Measurements from ENCODE around the gene JUN. TPM values are rescaled to one million over a fixed set of nuclear protein-coding genes. Genes with fewer than 3 reads are reported as not detected.

The JUN gene
- polyA plus RNA-seq, 3 donors, result 29.3 to 330 (median 31.3) TPM

DNA sequence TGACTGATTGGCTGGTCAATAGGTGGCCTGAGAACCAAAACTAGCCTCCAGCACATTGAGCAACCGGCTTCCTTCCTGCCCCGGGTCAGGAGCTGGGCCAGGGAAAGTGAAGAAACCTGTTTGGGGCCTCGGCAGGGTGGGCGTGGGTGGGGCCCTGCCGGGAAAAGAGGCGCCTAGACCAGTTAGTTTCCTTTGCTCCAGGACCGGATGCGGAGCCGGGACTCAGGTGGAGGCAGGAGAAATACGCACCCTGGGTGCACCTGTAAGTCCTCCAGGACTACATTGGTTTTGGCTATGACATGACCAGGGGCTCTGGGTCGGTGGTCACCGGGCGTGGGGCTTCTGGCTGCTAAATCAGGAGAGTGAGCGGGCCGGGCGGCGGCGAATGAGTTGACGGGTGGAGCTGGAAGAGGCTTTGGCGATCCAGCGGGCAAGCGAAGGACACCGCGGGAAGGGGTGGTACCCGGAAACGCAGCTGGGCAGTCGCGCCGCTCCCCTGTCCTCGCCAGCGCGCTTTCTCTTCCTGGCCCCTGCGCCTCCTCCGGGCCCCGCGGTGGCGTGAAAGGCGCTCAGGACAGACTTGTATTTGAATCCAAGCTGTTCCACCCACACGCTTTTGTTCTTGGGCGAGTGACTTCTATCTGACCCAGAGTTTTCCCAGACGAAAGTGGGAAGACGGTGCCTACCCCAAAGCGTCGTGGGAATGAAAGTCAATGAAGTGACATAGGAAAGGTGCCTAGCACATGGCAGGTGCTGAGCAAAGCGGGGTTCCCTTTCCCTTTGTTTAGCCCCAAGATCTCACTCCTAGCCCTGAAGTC lies 30.6 kb upstream of the JUN start:
- no peaks in the 10 kb centered on the region for H3K9me3 ChIP-seq (replicated peaks in 1 of 2; ENCODE audit: control insufficient read depth in 1 of 2, insufficient read depth in 1 of 2, low read length in 2 of 2)
- H3K4me3 Mint-ChIP-seq, result peak overlapping the region; percentile 89 to 95
- 79% methylated on average over 37 of the region's 45 CpGs for WGBS (ENCODE audit: insufficient coverage)
- intact Hi-C loops (cut with micrococcal nuclease), result loop anchor here in 1 of 2 donors (1.0 to 10.0 kb wide), 2 partner anchors 29 to 90 kb away; no protein-coding TSS in a partner anchor
- no peaks in the 10 kb centered on the region for H3K27me3 Mint-ChIP-seq (ENCODE audit: low read depth in 3 of 3)
- H3K4me1 Mint-ChIP-seq, result peaks cover 56% of the 10 kb centered on the region
- no peak for DNase-seq
- no peaks in the 10 kb centered on the region for H3K79me2 ChIP-seq (ENCODE audit: insufficient read depth, low read length)
- no peaks in the 10 kb centered on the region for H3K36me3 ChIP-seq (replicated peaks in 1 of 2; ENCODE audit: control insufficient read depth in 1 of 2, insufficient read depth in 2 of 2, low read length in 2 of 2)
- no peaks in the 10 kb centered on the region for H3K36me3 Mint-ChIP-seq
- peak overlapping the region; percentile 87 to 93 for H3K27ac ChIP-seq (ENCODE audit: low read depth in 1 of 2, low read length in 2 of 2)
- no peaks in the 10 kb centered on the region for H3K9me3 Mint-ChIP-seq
- peaks cover 34 to 47% of the 10 kb centered on the region in 2 donors for H3K4me1 ChIP-seq (ENCODE audit: control insufficient read depth in 1 of 2, insufficient read depth in 2 of 2, low read length in 2 of 2)
- peak overlapping the region in 2 of 3 experiments; percentile 9 to 84 for H3K4me3 ChIP-seq (replicated peaks in 1 of 3; ENCODE audit: low read depth in 2 of 3, low read length in 3 of 3)
- H3K27me3 ChIP-seq (ENCODE audit: control insufficient read depth in 2 of 2, insufficient read depth in 2 of 2, low read length in 2 of 2), result no peaks in the 10 kb centered on the region
- H4K20me1 ChIP-seq (ENCODE audit: insufficient read depth, low read length), result no peaks in the 10 kb centered on the region
- H3K4me2 ChIP-seq (replicated peaks; ENCODE audit: extremely low read depth, low read length, poor library complexity, severe bottlenecking), result peak overlapping the region; percentile 94
- TF ChIP-seq, protein P1, sequence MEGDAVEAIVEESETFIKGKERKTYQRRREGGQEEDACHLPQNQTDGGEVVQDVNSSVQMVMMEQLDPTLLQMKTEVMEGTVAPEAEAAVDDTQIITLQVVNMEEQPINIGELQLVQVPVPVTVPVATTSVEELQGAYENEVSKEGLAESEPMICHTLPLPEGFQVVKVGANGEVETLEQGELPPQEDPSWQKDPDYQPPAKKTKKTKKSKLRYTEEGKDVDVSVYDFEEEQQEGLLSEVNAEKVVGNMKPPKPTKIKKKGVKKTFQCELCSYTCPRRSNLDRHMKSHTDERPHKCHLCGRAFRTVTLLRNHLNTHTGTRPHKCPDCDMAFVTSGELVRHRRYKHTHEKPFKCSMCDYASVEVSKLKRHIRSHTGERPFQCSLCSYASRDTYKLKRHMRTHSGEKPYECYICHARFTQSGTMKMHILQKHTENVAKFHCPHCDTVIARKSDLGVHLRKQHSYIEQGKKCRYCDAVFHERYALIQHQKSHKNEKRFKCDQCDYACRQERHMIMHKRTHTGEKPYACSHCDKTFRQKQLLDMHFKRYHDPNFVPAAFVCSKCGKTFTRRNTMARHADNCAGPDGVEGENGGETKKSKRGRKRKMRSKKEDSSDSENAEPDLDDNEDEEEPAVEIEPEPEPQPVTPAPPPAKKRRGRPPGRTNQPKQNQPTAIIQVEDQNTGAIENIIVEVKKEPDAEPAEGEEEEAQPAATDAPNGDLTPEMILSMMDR (IDR thresholded peaks at IDR 0.05), result no peak
- H2AFZ ChIP-seq (ENCODE audit: insufficient read depth, low read depth, low read length, poor library complexity, severe bottlenecking), result peak overlapping the region; percentile 84
- peak overlapping the region; percentile 23 to 86 (median 76) for H3K27ac Mint-ChIP-seq
- H3K9ac ChIP-seq (ENCODE audit: insufficient read depth, low read length, poor library complexity, severe bottlenecking), result peak overlapping the region; percentile 65

DNA sequence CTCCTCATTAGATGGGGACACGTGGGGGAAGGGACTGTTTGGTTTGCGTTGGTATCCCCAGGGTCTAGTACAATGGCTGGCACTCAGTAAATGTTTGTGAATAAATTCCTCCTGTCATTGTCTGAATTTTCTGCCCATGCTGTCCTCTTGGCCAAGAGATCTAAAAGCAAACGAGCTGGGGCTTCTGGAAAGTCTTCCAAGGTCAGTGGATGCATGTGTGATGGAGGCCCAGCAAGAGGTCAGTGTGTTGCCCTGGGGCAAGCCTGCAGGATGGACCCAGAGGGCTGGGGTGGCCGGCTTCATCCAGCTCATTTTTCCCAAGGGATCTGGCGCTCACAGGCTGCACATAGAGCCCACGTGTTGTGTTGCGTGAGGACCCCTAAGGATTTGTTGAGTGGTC lies 30.0 kb upstream of the JUN start:
- no peak overlapping the region for H2AFZ ChIP-seq (ENCODE audit: insufficient read depth, low read depth, low read length, poor library complexity, severe bottlenecking)
- H3K4me2 ChIP-seq (replicated peaks; ENCODE audit: extremely low read depth, low read length, poor library complexity, severe bottlenecking), result peak overlapping the region; percentile 94
- no peak overlapping the region for H3K9ac ChIP-seq (ENCODE audit: insufficient read depth, low read length, poor library complexity, severe bottlenecking)
- no peaks in the 10 kb centered on the region for H3K79me2 ChIP-seq (ENCODE audit: insufficient read depth, low read length)
- H3K27me3 ChIP-seq (ENCODE audit: control insufficient read depth in 2 of 2, insufficient read depth in 2 of 2, low read length in 2 of 2), result no peaks in the 10 kb centered on the region
- intact Hi-C loops (cut with micrococcal nuclease), result loop anchor here in 1 of 2 donors (1.0 to 10.0 kb wide), 2 partner anchors 28 to 91 kb away; no protein-coding TSS in a partner anchor
- WGBS (ENCODE audit: insufficient coverage), result 94% methylated on average over 6 of the region's 7 CpGs
- H4K20me1 ChIP-seq (ENCODE audit: insufficient read depth, low read length), result no peaks in the 10 kb centered on the region
- H3K9me3 ChIP-seq (replicated peaks in 1 of 2; ENCODE audit: control insufficient read depth in 1 of 2, insufficient read depth in 1 of 2, low read length in 2 of 2), result no peaks in the 10 kb centered on the region
- DNase-seq, result no peak
- TF ChIP-seq, protein P1 (IDR thresholded peaks at IDR 0.05), result no peak
- Mint-ChIP-seq H3K27me3 (ENCODE audit: low read depth in 3 of 3) (no peaks in the 10 kb centered on the region), H3K36me3 (no peaks in the 10 kb centered on the region), H3K4me1 (peaks cover 55% of the 10 kb centered on the region), H3K4me3 (no peak overlapping the region), H3K27ac (peak overlapping the region in 3 of 7 donors; percentile 20 to 54 (median 25)), H3K9me3 (no peaks in the 10 kb centered on the region)
- no peaks in the 10 kb centered on the region for H3K36me3 ChIP-seq (replicated peaks in 1 of 2; ENCODE audit: control insufficient read depth in 1 of 2, insufficient read depth in 2 of 2, low read length in 2 of 2)
- H3K4me3 ChIP-seq (replicated peaks in 1 of 3; ENCODE audit: low read depth in 2 of 3, low read length in 3 of 3), result peak overlapping the region in 1 of 3 experiments; percentile 84
- no peak overlapping the region for H3K27ac ChIP-seq (ENCODE audit: low read depth in 1 of 2, low read length in 2 of 2)
- peaks cover 29 to 41% of the 10 kb centered on the region in 2 donors for H3K4me1 ChIP-seq (ENCODE audit: control insufficient read depth in 1 of 2, insufficient read depth in 2 of 2, low read length in 2 of 2)

All from CD14-positive monocyte (primary cell).